CD4-positive, alpha-beta T cell treated with Interleukin-1 beta for 1 hour (primary cell): ENCODE data around the gene CTDSP1.

Source experiments
- DNase-seq, 2 donors: peaks; one replicate each; pipeline ENCODE4 v3.0.0-alpha.2; 2020 to 2022

CTDSP1 gene

DNA sequence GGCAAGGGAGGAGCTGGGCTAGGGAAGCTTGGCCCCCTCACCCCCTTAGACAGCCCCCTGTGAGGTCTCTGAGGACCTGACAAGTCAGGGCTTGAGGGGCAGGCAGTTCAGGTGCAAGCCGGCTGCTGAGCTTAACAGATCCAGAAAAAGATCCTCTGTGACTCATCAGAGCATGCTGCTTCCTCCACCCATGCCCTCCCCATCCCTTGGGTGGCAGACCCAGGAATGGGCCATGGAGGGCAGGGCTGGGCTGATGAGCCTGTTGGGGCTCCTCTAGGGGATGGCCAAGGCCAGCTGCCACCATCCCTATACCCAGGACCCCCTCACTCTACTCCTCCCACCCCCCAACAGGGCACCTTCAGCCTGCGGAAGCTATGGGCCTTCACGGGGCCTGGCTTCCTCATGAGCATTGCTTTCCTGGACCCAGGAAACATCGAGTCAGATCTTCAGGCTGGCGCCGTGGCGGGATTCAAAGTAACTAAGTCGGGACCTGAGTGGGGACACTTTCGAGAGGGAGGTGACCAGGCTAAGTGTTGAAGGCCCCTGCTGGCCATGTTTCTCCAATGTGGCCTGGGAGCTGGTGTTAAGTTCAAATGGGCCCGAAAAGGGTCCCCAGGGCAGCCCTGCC lies 15.7 kb upstream of the CTDSP1 start:
- peak in 1 of 2 donors; percentile 35 for DNase-seq

DNA sequence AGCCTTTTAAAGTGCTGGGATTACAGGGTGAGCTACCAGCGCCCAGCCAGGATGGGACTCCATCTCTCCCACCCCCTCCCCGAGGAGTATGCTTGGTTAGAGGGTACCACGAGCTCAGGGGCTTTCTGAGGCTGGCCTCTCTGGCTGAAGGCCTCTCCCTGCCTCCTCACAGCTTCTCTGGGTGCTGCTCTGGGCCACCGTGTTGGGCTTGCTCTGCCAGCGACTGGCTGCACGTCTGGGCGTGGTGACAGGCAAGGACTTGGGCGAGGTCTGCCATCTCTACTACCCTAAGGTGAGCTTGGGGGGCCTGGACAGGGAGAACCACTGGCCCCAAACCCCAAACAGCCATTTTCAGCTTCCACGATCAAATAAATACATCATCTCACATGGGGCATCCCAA lies 14.7 kb upstream of the CTDSP1 start:
- DNase-seq = no peak

DNA sequence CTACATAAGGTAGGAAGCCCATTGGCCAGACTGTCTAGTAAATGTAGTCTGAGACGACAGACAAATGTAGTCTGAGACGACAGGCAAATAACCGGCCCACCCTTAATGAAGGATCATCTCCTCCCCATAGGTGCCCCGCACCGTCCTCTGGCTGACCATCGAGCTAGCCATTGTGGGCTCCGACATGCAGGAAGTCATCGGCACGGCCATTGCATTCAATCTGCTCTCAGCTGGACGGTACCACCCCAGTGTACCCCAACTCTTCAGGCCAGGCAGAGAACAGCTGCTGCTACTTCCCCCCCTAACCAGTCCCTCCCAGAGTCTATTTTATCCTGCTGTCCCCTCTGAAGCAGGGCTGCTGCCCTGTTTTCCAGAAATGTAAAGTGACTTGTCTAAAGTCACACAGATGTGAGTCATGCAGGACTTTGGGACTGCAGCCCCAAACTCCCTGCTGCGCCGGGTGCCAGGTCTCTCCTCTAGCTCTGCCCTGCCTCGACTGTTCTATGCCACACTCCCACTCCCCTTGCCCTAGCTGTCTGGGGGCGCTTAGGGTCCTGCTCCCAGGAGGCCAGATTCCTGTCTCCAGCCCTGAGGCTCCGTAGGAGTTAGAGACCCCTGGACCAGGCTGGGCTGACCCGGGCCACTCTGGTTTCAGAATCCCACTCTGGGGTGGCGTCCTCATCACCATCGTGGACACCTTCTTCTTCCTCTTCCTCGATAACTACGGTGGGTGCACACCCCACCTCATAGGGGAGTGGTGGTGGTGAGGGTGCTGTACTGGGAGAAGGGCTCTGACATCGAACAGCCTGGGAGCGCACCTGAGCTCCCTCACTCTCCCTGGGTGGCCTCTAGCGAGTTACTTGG lies 12.9 kb upstream of the CTDSP1 start:
- no peak for DNase-seq

DNA sequence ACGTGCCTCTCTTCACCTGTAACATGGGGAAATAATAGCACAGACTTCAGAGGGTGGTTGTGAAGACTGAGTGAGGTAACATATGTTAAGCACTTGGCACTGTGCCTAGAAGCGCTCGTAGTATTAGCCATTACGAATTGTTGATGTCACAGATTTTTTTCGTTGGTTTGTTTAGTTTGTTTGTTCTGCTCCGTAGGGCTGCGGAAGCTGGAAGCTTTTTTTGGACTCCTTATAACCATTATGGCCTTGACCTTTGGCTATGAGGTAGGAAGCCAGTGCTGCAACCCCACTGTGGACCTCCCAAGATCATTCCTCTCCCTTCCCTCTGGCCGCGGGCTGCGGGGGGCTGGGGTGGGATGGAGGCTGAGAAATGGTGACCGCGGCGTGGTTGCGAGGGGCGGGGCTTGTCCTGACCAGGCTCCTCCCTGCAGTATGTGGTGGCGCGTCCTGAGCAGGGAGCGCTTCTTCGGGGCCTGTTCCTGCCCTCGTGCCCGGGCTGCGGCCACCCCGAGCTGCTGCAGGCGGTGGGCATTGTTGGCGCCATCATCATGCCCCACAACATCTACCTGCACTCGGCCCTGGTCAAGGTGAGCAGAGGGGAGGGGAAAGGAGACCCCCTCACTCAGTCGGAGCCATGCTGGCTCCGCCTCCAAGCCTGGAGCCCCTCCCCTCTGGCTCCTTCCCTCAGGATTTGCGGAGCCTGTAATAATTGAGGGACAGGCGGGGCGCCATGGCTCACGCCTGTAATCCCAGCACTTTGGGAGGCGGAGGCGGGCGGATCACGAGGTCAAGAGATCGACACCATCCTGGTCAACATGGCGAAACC lies 12.1 kb upstream of the CTDSP1 start:
- peak in 1 of 2 donors; percentile 48 for DNase-seq

DNA sequence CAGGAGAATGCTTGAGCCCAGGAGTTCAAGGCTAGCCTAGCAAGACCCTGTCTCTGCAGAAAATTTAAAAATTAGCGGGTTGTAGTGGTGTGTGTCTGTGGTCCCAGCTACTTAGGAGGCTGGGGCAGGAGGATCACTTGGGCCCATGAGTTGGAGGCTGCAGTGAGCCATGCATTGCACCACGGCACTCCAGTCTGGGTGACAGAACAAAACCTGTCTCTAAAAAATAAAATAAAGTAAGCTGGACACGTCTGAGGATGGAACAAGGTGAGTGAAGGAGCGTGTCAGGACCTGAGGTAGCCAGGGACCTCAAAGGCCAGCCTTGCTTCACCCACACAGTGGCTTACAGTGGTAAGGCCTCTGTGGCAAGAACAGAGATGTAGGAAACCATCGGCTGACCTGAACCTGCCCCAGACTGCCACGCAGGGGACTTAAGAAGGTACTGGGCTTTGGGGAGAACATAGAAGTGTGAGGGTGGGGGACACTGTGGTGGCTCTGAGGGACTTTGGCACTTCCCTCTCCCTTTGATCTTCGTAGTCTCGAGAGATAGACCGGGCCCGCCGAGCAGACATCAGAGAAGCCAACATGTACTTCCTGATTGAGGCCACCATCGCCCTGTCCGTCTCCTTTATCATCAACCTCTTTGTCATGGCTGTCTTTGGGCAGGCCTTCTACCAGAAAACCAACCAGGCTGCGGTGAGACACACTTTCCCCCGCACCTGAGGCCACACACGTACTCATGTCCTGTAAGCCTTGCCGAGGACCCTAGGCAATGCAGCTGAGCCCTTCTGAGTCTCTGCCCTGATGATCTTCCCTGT lies 10.1 kb upstream of the CTDSP1 start:
- no peak for DNase-seq

DNA sequence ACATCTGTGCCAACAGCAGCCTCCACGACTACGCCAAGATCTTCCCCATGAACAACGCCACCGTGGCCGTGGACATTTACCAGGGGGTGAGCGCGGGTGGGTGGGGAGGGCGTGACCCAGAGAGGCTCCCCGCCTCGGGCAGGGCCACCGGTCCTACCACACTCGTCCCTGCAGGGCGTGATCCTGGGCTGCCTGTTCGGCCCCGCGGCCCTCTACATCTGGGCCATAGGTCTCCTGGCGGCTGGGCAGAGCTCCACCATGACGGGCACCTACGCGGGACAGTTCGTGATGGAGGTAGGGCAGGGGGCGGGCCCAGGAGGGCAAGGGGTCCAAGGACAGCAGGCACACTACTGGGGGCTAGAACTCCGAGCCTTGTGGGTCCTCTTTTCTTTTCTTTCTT lies 8.5 kb upstream of the CTDSP1 start:
- no peak for DNase-seq

DNA sequence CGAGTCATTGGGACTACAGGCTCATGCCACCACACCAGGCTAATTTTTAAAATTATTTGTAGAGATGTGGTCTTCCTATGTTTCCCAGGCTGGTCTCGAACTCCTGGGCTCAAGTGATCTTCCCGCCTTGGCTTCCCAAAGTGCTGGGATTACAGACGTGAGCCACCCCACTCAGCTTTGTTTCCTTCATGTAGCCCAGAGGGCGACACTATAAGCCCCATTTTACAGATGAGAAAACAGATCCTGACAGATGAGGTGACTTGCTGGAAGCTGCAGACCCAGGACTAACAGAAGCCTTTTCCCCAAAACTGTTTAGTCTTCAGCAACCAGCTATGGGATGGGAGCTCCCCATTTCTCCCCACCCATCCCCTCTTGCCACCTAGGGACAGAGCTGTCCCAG lies 7.2 kb upstream of the CTDSP1 start:
- no peak for DNase-seq

DNA sequence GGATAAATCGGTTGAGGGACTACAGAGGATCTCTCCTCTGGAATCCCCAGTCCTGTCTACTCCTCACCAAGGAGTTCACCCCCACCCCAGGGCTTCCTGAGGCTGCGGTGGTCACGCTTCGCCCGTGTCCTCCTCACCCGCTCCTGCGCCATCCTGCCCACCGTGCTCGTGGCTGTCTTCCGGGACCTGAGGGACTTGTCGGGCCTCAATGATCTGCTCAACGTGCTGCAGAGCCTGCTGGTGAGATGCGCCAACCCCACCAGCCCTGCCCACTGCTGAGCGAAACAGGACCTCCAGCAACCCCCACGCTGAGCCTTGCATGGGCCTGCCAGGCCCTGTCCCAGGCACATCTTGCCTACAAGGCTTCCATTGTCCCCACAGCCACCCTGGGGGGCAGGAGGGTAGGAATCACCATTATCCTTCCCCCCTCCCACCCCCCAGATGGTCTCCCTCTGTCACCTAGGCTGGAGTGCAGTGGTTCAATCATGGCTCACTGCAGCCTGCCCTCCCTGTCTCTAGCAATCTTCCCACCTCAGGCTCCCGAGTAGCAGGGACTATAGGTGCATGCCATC lies 6.7 kb upstream of the CTDSP1 start:
- DNase-seq = no peak

DNA sequence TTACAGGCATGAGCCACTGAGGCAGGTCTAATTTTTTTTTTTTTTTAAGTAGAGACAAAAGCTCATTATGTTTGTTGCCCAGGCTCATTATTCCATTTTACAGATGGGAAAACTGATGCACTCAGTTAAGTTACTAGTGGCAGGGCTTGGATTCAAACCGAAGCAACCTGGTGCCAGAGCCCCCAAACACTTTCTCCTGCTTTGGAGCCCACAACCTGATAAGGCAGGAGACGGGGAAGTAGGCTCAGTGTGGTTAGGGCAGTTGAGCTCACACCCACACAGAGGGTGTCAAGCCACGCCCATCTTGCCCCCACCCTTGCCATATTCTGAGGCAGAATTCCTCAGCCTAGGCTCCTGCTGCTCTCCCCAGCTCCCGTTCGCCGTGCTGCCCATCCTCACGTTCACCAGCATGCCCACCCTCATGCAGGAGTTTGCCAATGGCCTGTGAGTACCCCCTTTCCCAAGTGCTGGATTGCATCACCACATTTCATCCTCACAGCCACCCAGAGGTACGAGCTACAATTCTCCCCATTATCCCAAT lies 5.8 kb upstream of the CTDSP1 start:
- peak; percentile 35 to 44 for DNase-seq

DNA sequence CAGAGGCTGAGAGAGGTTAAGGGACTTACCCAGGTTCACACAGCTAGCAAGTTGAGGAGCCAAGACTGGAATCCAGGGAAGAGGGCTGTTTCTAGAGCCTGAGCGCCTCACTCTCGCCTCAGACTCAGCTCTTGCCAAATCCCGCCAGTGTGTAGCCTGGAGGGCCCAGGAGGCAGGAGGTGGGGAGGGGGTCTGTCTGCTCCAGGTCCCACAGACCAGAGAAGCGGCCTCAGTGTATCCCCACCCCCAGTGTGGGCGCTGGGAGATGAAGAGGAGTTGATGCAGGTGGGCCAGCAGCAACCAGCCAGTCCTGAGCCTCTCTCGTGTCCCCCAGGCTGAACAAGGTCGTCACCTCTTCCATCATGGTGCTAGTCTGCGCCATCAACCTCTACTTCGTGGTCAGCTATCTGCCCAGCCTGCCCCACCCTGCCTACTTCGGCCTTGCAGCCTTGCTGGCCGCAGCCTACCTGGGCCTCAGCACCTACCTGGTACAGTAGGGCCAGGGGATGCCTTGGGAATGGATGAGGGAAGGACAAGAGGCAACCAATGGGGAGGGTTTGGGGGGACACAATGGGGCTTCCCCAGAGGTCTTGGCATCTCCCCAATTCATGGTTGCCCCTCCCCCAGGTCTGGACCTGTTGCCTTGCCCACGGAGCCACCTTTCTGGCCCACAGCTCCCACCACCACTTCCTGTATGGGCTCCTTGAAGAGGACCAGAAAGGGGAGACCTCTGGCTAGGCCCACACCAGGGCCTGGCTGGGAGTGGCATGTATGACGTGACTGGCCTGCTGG lies 5.2 kb upstream of the CTDSP1 start:
- DNase-seq = no peak

DNA sequence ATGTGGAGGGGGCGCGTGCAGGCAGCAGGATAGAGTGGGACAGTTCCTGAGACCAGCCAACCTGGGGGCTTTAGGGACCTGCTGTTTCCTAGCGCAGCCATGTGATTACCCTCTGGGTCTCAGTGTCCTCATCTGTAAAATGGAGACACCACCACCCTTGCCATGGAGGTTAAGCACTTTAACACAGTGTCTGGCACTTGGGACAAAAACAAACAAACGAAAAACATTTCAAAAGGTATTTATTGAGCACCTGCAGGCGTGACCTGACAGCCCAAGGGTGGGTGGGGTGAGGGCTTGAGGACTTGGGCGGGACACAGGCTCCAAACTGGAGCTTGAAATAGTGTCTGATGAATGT lies 4.6 kb upstream of the CTDSP1 start:
- DNase-seq = no peak

DNA sequence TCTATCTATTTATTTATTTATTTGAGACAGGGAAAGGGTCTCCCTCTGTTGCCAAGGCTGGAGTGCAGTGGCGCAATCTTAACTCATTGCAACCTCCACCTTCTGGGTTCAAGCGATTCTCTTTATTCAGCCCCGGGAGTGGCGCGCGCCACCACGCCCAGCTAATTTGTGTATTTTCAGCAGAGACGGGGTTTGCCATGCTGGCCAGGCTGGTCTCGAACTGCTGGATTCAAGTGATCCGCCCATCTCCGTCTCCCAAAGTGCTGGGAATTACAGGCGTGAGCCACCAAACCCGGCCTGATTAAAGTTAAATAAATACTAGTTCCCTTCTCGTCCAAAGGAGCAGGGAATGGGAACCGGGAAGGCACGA lies 4.2 kb upstream of the CTDSP1 start:
- DNase-seq = no peak

DNA sequence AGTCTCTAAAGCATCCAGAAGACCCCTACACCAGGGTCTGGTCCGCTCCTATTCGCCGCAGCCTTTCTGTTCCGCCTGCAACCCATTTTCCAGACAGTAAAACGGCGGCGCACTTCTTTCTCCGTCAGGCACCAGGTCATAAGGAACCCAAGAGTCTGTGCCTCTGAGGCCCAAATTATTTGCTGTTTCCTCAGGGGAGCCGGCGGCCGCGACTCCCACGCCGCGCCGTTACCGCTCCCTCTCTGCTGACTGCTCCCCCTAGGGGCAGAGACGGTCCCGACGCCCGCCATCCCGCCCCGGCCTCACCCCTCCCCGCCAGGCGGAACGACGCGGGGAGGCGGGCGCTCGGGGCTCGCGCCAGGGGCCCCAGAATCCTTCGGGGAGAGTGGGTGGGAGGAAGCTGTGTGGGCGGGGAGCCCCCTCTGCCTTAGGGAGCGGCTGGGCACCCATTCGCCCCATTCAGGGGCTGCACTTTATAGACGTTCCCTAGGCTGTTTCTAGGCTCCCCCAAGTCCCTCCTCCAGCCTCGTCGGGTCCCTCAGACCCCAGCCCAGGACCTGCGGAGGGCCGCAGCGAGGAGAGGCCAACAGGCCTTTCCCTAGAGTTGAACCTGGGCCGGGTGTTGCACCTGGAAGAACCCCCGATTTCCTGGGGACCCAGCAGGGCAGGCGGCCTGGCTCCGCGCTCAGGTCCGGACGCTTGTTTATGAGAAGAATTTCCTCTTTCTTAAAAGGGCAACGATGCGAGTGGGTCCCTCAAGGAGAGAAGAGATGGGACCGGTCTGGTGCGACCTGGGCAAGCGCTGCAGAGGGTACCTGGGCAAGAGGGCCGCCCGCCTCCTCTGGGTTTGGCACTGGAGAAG lies 3.6 kb upstream of the CTDSP1 start:
- peak; percentile 96 for DNase-seq

DNA sequence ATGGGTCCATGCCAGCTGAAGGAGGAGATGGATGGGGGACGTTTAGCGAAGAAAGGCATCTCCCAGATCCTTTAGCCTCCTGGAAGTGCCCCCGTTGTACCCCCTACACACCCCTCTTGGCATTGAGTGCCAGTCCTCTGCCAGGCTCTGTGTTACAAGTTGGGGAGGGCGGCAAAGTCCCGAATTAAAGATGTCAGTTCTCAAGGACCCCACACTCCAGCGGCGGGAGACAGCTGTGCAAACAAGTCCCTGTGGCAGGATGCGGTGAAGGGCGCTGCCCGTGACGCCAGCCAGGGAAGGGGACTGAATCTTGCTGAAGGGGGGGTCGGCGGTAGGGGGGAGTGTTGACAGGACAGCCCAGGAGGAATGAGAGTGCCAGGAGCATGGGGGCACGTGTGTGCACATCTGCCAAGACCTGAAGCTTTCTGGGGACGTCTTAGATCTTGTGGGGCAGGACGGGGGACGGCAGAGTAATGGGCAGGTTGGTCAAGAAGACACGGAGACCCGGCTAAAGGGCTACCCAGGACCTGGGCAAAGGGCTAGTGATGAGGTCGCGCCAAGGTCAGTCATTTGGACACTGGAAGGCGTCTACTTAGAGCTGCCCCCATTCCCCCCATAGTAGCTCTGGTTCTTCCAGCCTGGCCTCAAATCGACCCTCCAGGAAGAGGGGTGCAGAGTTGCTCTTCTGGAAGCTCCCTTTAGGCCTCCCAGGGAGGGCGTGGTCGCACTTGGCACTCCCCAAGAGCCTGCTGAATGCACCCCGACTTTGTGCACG lies 2.8 kb upstream of the CTDSP1 start:
- DNase-seq = peak; percentile 81 to 85

DNA sequence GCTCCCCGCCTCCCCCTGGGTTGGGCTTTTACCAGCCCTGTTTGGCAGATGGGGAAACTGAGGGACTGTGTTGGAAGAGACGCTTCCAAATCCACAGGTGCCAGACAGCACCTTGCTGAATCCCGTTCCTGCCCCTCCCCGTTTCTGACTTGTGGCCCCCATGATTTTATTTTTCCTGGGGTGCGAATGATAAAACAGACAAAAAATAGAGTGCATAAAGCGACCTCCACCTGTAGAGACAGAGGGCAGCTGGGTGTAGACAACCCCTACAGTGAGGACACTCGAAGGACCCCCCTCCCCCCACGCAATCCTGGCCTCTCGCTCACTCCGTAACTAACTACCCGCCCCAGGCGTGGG lies 2.2 kb upstream of the CTDSP1 start:
- no peak for DNase-seq

DNA sequence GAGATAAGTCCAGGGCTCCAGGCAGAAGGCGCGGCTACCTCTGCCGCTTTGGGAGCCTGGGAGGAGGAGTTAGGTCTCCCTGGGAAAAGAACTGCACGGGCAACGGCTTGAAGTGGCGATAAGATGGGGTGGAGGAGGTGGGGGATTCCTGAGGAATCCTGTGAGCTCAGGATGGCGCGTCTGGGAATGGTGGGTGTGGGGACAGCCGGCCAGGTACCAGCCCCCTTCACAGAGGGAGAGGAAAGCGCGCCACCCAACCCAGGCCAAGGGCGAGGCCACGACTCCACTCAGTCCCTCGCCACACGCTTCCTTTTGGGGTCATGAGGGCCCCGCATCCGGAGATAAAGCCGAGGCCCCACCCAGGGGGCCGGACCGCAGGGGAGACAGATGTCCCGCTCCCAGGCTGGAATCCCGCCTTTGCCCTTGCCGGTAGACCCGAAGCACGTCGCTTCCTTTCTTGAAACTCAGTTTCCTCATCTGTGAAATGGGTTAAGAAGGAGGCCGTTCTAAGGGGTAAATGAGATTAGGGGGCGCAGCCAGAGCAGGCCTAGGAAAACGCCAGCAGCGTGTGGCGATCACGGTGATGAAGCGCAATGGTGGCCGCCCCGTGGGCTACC lies 1.7 kb upstream of the CTDSP1 start:
- peak; percentile 63 to 68 for DNase-seq

DNA sequence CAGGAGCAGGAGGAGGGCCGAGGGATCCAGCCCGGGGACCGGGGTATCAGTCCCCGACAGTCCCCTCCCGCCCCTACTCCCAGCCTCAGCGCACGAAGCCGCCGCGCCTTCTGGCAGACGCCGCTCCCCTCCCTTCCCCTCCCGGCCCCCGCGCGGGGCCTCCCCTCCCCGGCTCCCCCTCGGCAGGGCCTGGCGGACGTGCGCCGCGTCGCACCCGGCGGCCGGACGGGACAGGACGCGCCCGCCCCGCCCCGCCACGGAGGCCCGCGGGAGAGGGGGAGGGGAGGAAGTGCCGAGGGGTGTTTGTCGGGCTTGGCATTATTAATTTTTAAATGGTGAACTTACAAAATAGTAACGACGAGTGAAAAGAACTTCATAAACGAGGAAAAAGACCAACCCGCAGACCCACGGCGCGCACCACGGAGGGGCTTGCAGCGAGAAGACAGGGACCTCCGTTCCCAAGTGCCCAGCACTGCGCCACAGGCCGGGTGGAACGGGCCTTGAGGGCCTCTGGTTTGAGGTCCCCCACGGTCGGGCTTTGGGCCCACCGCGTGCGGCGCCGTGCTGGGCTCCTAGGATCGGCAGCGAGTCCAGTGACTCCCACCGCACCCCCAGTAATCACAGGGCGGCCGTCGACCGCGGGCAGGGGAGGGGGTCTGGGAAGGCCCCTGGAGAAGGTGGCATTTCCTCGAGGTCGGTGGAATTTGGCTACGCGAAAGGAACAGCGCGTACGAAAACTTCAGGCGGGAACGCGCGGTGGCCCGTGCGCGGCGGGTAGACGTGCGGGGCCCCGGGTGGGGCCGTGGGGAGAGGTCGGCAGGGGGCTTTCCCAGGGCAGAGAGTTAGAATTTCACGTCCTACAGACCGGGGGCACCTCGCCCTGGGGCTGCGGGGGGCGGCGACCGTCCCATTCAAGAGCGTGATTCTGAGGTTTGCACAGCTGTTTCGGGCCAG lies 954 bp upstream of the CTDSP1 start:
- peak; percentile 75 to 81 for DNase-seq
